ENCODE results near the gene PHACTR2. TPM values are rescaled to one million over a fixed set of nuclear protein-coding genes. Genes with fewer than 3 reads are reported as not detected.

The PHACTR2 gene
- total RNA-seq, 2 experiments from 2014 or later, result 19.6 to 25.0 TPM

- Mint-ChIP-seq H3K4me1 (ENCODE audit: low read depth) (peaks cover 51% of the 10 kb centered on the region), H3K9me3 (no peaks in the 10 kb centered on the region), H3K27me3 (no peaks in the 10 kb centered on the region), H3K4me3 (no peak overlapping the region), H3K27ac (no peak overlapping the region), H3K36me3 (ENCODE audit: low read depth) (no peaks in the 10 kb centered on the region)
- ATAC-seq (ENCODE audit: poor library complexity) (no peak), DNase-seq (no peak)
- Histone ChIP-seq H3K27ac (ENCODE audit: low read depth in 1 of 2, low read length in 2 of 2) (no peak overlapping the region), H3K9me3 (ENCODE audit: control insufficient read depth in 1 of 2, insufficient read depth in 1 of 2, low read length in 2 of 2) (no peaks in the 10 kb centered on the region), H3K4me3 (ENCODE audit: low read length) (no peak overlapping the region), H3K4me1 (ENCODE audit: insufficient read depth, low read length) (peaks cover 6% of the 10 kb centered on the region), H3K27me3 (ENCODE audit: control insufficient read depth in 1 of 2, insufficient read depth in 2 of 2, low read length in 2 of 2) (no peaks in the 10 kb centered on the region), H3K36me3 (ENCODE audit: insufficient read depth, low read length) (no peaks in the 10 kb centered on the region)
- POLR2A ChIA-PET, result no interaction called here
- intact Hi-C loops (cut with DNase I, micrococcal nuclease), result no loop called here
- TF ChIP-seq CTCF (IDR thresholded peaks at IDR 0.05), result no peak
- CTCF ChIA-PET, result no interaction called here
Measured at GRCh38 chr6:143694560-143694959, 16.8 kb downstream of the PHACTR2 start.

GRCh38 chr6:143695130-143695968 is 17.6 kb downstream of the PHACTR2 start:
- Mint-ChIP-seq H3K27me3 (no peaks in the 10 kb centered on the region), H3K9me3 (no peaks in the 10 kb centered on the region), H3K27ac (no peak overlapping the region), H3K4me1 (ENCODE audit: low read depth) (peaks cover 44% of the 10 kb centered on the region), H3K4me3 (no peak overlapping the region), H3K36me3 (ENCODE audit: low read depth) (no peaks in the 10 kb centered on the region)
- Histone ChIP-seq H3K27ac (ENCODE audit: low read depth in 1 of 2, low read length in 2 of 2) (no peak overlapping the region), H3K4me3 (ENCODE audit: low read length) (no peak overlapping the region), H3K4me1 (ENCODE audit: insufficient read depth, low read length) (peaks cover 2% of the 10 kb centered on the region), H3K9me3 (ENCODE audit: control insufficient read depth in 1 of 2, insufficient read depth in 1 of 2, low read length in 2 of 2) (no peaks in the 10 kb centered on the region), H3K27me3 (ENCODE audit: control insufficient read depth in 1 of 2, insufficient read depth in 2 of 2, low read length in 2 of 2) (no peaks in the 10 kb centered on the region), H3K36me3 (ENCODE audit: insufficient read depth, low read length) (no peaks in the 10 kb centered on the region)
- POLR2A ChIA-PET, result no interaction called here
- intact Hi-C loops (cut with DNase I, micrococcal nuclease), result no loop called here
- DNase-seq (no peak), ATAC-seq (ENCODE audit: poor library complexity) (no peak)
- CTCF ChIA-PET, result no interaction called here
- TF ChIP-seq CTCF (IDR thresholded peaks at IDR 0.05), result no peak

- no peak for TF ChIP-seq CTCF (IDR thresholded peaks at IDR 0.05)
- H3K27ac Mint-ChIP-seq, result no peak overlapping the region
- no peak overlapping the region for H3K4me3 Mint-ChIP-seq
- Histone ChIP-seq H3K9me3 (ENCODE audit: control insufficient read depth in 1 of 2, insufficient read depth in 1 of 2, low read length in 2 of 2) (no peaks in the 10 kb centered on the region), H3K36me3 (ENCODE audit: insufficient read depth, low read length) (no peaks in the 10 kb centered on the region), H3K4me3 (ENCODE audit: low read length) (no peak overlapping the region), H3K27me3 (ENCODE audit: control insufficient read depth in 1 of 2, insufficient read depth in 2 of 2, low read length in 2 of 2) (no peaks in the 10 kb centered on the region), H3K4me1 (ENCODE audit: insufficient read depth, low read length) (peaks cover 2% of the 10 kb centered on the region), H3K27ac (ENCODE audit: low read depth in 1 of 2, low read length in 2 of 2) (no peak overlapping the region)
- H3K27me3 Mint-ChIP-seq, result no peaks in the 10 kb centered on the region
- no peaks in the 10 kb centered on the region for H3K9me3 Mint-ChIP-seq
- ChIA-PET POLR2A (no interaction called here), CTCF (no interaction called here)
- no peak for DNase-seq
- intact Hi-C loops (cut with DNase I, micrococcal nuclease), result no loop called here
- H3K36me3 Mint-ChIP-seq (ENCODE audit: low read depth), result no peaks in the 10 kb centered on the region
- peaks cover 42% of the 10 kb centered on the region for H3K4me1 Mint-ChIP-seq (ENCODE audit: low read depth)
- no peak for ATAC-seq (ENCODE audit: poor library complexity)
Measured at GRCh38 chr6:143695969-143696663, 18.4 kb downstream of the PHACTR2 start.

All from CD4-positive, alpha-beta T cell (primary cell).